ENCODE data around the gene ARHGEF35. TPM values are rescaled to one million over a fixed set of nuclear protein-coding genes. Genes with fewer than 3 reads are reported as not detected.
"Not testable (repeated sequence)": the region's sequence is repeated elsewhere in the genome, so short reads cannot be mapped to it uniquely, and the experiment has no call there.

The ARHGEF35 gene
- 0.87 TPM for total RNA-seq
- long read RNA-seq, partial matches to known transcripts = 0 of 1 reads
- long read RNA-seq, other reads (novel, unspliced or antisense) = 0 of 1 reads

GRCh38 chr7:144195212-144195872 lies at the start of gene ARHGEF35:
TSS of gene ARHGEF35 (minus strand) at chr7:144195833. CDS start at chr7:144188383, 7,450 bp downstream.
- ATAC-seq = peak; percentile 69
- intact Hi-C loops (cut with DNase I) = not testable (repeated sequence)

GRCh38 chr7:144245372-144245771 lies 49.7 kb upstream of the ARHGEF35 start:
- ATAC-seq; DNase-seq (ENCODE audit: missing footprints); intact Hi-C loops (cut with DNase I): not testable (repeated sequence)

More at GRCh38 chr7:144195212-144195872, at the start of gene ARHGEF35:
- DNase-seq (ENCODE audit: missing footprints) = not testable (repeated sequence)

GRCh38 chr7:144239365-144239764 lies 43.7 kb upstream of the ARHGEF35 start, which contains the start of gene OR2A42:
TSS of gene OR2A42 (minus strand) at chr7:144239605. CDS start at chr7:144232843, 6,762 bp downstream.
- ATAC-seq; intact Hi-C loops (cut with DNase I): not testable (repeated sequence)

GRCh38 chr7:144238530-144239082 lies 43.0 kb upstream of the ARHGEF35 start:
- DNase-seq (ENCODE audit: missing footprints); intact Hi-C loops (cut with DNase I): not testable (repeated sequence)
- ATAC-seq = peak; percentile 9

More at GRCh38 chr7:144239365-144239764, 43.7 kb upstream of the ARHGEF35 start, which contains the start of gene OR2A42:
- not testable (repeated sequence) for DNase-seq (ENCODE audit: missing footprints)

GRCh38 chr7:144233039-144233438 lies 37.4 kb upstream of the ARHGEF35 start:
- DNase-seq (ENCODE audit: missing footprints); intact Hi-C loops (cut with DNase I); ATAC-seq: not testable (repeated sequence)

- DNase-seq (ENCODE audit: missing footprints); intact Hi-C loops (cut with DNase I); ATAC-seq: not testable (repeated sequence)
Observed at GRCh38 chr7:144231027-144231426, 35.4 kb upstream of the ARHGEF35 start.

GRCh38 chr7:144228810-144229209 lies 33.2 kb upstream of the ARHGEF35 start:
- intact Hi-C loops (cut with DNase I); DNase-seq (ENCODE audit: missing footprints); ATAC-seq: not testable (repeated sequence)

GRCh38 chr7:144226866-144227265 lies 31.2 kb upstream of the ARHGEF35 start:
- intact Hi-C loops (cut with DNase I); DNase-seq (ENCODE audit: missing footprints); ATAC-seq: not testable (repeated sequence)

- ATAC-seq; DNase-seq (ENCODE audit: missing footprints); intact Hi-C loops (cut with DNase I): not testable (repeated sequence)
Observed at GRCh38 chr7:144223675-144224074, 28.0 kb upstream of the ARHGEF35 start.

GRCh38 chr7:144220531-144220930 lies 24.9 kb upstream of the ARHGEF35 start:
- DNase-seq (ENCODE audit: missing footprints); intact Hi-C loops (cut with DNase I); ATAC-seq: not testable (repeated sequence)

- DNase-seq (ENCODE audit: missing footprints); ATAC-seq; intact Hi-C loops (cut with DNase I): not testable (repeated sequence)
Observed at GRCh38 chr7:144219149-144219548, 23.5 kb upstream of the ARHGEF35 start.

GRCh38 chr7:144218581-144218980 lies 22.9 kb upstream of the ARHGEF35 start:
- DNase-seq (ENCODE audit: missing footprints) (peak; percentile 18), ATAC-seq (peak; percentile 33)
- intact Hi-C loops (cut with DNase I) = not testable (repeated sequence)

- peak; percentile 7 for ATAC-seq
- intact Hi-C loops (cut with DNase I); DNase-seq (ENCODE audit: missing footprints): not testable (repeated sequence)
Observed at GRCh38 chr7:144217200-144217599, 21.6 kb upstream of the ARHGEF35 start.

GRCh38 chr7:144205306-144205705 lies 9.7 kb upstream of the ARHGEF35 start:
- DNase-seq (ENCODE audit: missing footprints); intact Hi-C loops (cut with DNase I); ATAC-seq: not testable (repeated sequence)

GRCh38 chr7:144203086-144203485 lies 7.5 kb upstream of the ARHGEF35 start:
- ATAC-seq; DNase-seq (ENCODE audit: missing footprints); intact Hi-C loops (cut with DNase I): not testable (repeated sequence)

GRCh38 chr7:144201978-144202377 lies 6.3 kb upstream of the ARHGEF35 start:
- intact Hi-C loops (cut with DNase I); DNase-seq (ENCODE audit: missing footprints); ATAC-seq: not testable (repeated sequence)

- ATAC-seq; intact Hi-C loops (cut with DNase I); DNase-seq (ENCODE audit: missing footprints): not testable (repeated sequence)
Observed at GRCh38 chr7:144198934-144199333, 3.3 kb upstream of the ARHGEF35 start.

- DNase-seq (ENCODE audit: missing footprints); intact Hi-C loops (cut with DNase I); ATAC-seq: not testable (repeated sequence)
Observed at GRCh38 chr7:144194453-144194852, 1.2 kb downstream of the ARHGEF35 start.

- DNase-seq (ENCODE audit: missing footprints); intact Hi-C loops (cut with DNase I); ATAC-seq: not testable (repeated sequence)
Observed at GRCh38 chr7:144193782-144194181, 1.9 kb downstream of the ARHGEF35 start.

All from Right ventricle myocardium inferior (tissue), 1 donor.